HL-60 (cell line): Measurements from ENCODE around the gene MAEA.
"Not testable (repeated sequence)": the region's sequence is repeated elsewhere in the genome, so short reads cannot be mapped to it uniquely, and the experiment has no call there.

Experiments
- DNase-seq, 2 experiments: peaks; one replicate each; pipeline ENCODE4 v3.0.0-alpha.2; 2010 to 2020; ENCODE audit warnings: low read depth in 1 of 2, low spot score in 1 of 2
- H3K27ac ChIP-seq: fragments of 250-450 bp; sonication (Bioruptor Pico); replicated peaks from 2 replicates; pipeline ENCODE4 v1.5.1; 2020; ENCODE audit warnings: mild to moderate bottlenecking, moderate library complexity
- H3K27me3 ChIP-seq: fragments of 250-450 bp; sonication (Bioruptor Pico); 2 replicates; pipeline ENCODE4 v1.5.1; 2021; ENCODE audit warnings: mild to moderate bottlenecking, moderate library complexity; ENCODE audit not compliant: insufficient read depth, poor library complexity, severe bottlenecking
- H3K4me3 ChIP-seq: replicated peaks from 2 replicates; pipeline ENCODE4 v1.5.1; 2011; ENCODE audit warnings: mild to moderate bottlenecking, control low read depth, low read length; ENCODE audit not compliant: insufficient read depth
- CTCF ChIP-seq: IDR thresholded peaks from one replicate; pipeline ENCODE4 v1.5.1; 2011; ENCODE audit warnings: low read length, control low read depth, inconsistent platforms; ENCODE audit not compliant: insufficient read depth
- GABPA ChIP-seq: IDR thresholded peaks from 2 replicates; pipeline ENCODE4 v1.6.1; 2012; ENCODE audit warnings: low read depth
- POLR2AphosphoS5 ChIP-seq: IDR thresholded peaks from 2 replicates; pipeline ENCODE4 v1.6.1; 2012; ENCODE audit warnings: low read depth
- REST ChIP-seq: IDR thresholded peaks from 2 replicates; pipeline ENCODE4 v1.6.1; 2012; ENCODE audit warnings: low read depth; ENCODE audit not compliant: insufficient replicate concordance
- SPI1 ChIP-seq: IDR thresholded peaks from 2 replicates; pipeline ENCODE4 v1.6.1; 2012; ENCODE audit warnings: low read depth, mild to moderate bottlenecking, borderline replicate concordance

Gene MAEA

GRCh38 chr4:1323635-1324442, 34.1 kb downstream of the MAEA start:
- Histone ChIP-seq H3K4me3 (no peak overlapping the region), H3K27ac (no peak overlapping the region), H3K27me3 (no peaks in the 10 kb centered on the region)
- TF ChIP-seq REST = no peak
- no peak for TF ChIP-seq POLR2AphosphoS5
- TF ChIP-seq SPI1 = no peak
- no peak for TF ChIP-seq CTCF
- no peak for TF ChIP-seq GABPA
- DNase-seq = no peak

GRCh38 chr4:1324443-1325175, 34.9 kb downstream of the MAEA start:
- H3K27ac ChIP-seq = not testable (repeated sequence)

GRCh38 chr4:1325176-1325480, 35.4 kb downstream of the MAEA start:
- no peak for DNase-seq
- no peak overlapping the region for H3K4me3 ChIP-seq
- H3K27ac ChIP-seq = no peak overlapping the region

More at GRCh38 chr4:1324443-1325175, 34.9 kb downstream of the MAEA start:
- not testable (repeated sequence) for H3K27me3 ChIP-seq, H3K4me3 ChIP-seq, DNase-seq

More at GRCh38 chr4:1325176-1325480, 35.4 kb downstream of the MAEA start:
- H3K27me3 ChIP-seq = no peaks in the 10 kb centered on the region
- TF ChIP-seq REST (no peak), GABPA (no peak), POLR2AphosphoS5 (no peak), CTCF (no peak), SPI1 (no peak)
